ENCODE results near the gene MYO1C.
"Not testable (repeated sequence)": the region's sequence is repeated elsewhere in the genome, so short reads cannot be mapped to it uniquely, and the experiment has no call there.

The MYO1C gene

DNA sequence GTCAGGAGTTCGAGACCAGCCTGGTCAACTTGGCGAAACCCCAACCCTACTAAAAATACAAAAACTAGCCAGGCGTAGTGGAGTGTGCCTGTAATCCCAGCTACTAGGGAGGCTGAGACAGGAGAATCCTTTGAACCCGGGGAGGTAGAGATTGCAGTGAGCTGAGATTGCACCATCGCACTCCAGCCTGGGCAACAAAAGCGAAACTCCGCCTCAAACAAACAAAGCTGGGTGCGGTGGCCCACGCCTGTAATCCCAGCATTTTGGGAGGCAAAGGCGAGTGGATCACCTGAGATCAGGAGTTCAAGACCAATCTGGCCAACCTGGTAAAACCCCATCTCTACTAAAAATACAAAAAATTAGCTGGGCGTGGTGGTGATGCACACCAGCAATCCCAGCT lies 38.8 kb downstream of the MYO1C start:
- not testable (repeated sequence) for H3K4me1 ChIP-seq (ENCODE audit: insufficient read depth, low read length); H3K4me3 ChIP-seq (ENCODE audit: low read length); H3K27ac ChIP-seq (ENCODE audit: low read length); H3K27me3 ChIP-seq (ENCODE audit: insufficient read depth, low read length); H3K9me3 ChIP-seq (ENCODE audit: insufficient read depth, low read depth, low read length); H3K9ac ChIP-seq (ENCODE audit: low read depth, low read length)
- H3K36me3 ChIP-seq (ENCODE audit: insufficient read depth, low read depth, low read length), result peaks cover 15% of the 10 kb centered on the region

DNA sequence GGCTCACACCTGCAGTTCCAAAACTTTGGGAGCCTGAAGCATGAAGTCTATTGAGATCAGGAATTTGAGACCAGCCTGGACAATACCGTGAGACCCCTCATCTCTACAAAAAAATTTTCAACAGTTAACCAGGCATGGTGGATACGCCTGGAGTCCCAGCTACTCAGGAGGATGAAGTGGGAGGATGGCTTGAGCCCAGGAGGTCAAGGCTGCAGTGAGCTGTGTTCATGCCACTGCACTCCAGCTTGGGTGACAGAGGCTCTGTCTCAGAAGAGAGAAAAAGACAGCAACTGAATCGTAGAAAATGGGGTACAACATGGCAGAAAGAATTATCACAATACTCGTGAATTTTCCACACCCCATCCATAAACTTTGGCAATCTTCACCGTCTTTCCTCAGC lies 39.6 kb downstream of the MYO1C start:
- peaks cover 5% of the 10 kb centered on the region; the same call in 1 of the 2 replicates for H3K4me1 ChIP-seq (ENCODE audit: insufficient read depth, low read length)

DNA sequence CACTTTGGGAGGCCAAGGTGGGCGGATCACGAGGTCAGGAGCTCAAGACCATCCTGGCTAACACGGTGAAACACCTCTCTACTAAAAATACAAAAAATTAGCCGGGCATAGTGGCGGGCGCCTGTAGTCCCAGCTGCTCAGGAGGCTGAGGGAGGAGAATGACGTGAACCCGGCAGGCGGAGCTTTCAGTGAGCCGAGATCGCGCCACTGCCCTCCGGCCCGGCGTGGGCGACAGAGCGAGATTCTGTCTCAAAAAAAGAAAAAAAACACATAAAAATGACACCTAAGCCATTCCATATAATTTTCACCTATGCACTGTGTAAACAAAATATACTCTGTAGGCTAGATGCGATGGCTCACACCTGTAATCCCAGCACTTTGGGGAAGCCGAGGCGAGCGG lies 42.2 kb downstream of the MYO1C start:
- H3K27ac ChIP-seq (ENCODE audit: low read length); H3K9me3 ChIP-seq (ENCODE audit: insufficient read depth, low read depth, low read length); H3K9ac ChIP-seq (ENCODE audit: low read depth, low read length); H3K27me3 ChIP-seq (ENCODE audit: insufficient read depth, low read length); H3K4me1 ChIP-seq (ENCODE audit: insufficient read depth, low read length); H3K4me3 ChIP-seq (ENCODE audit: low read length): not testable (repeated sequence)
- peaks cover 18% of the 10 kb centered on the region for H3K36me3 ChIP-seq (ENCODE audit: insufficient read depth, low read depth, low read length)

More for the DNA sequence above, 39.6 kb downstream of the MYO1C start:
- Histone ChIP-seq H3K9ac (ENCODE audit: low read depth, low read length) (no peak overlapping the region), H3K27ac (ENCODE audit: low read length) (no peak overlapping the region), H3K4me3 (ENCODE audit: low read length) (no peak overlapping the region), H3K27me3 (ENCODE audit: insufficient read depth, low read length) (no peaks in the 10 kb centered on the region; the same call in 1 of the 2 replicates), H3K36me3 (ENCODE audit: insufficient read depth, low read depth, low read length) (peaks cover 15% of the 10 kb centered on the region), H3K9me3 (ENCODE audit: insufficient read depth, low read depth, low read length) (no peaks in the 10 kb centered on the region)

DNA sequence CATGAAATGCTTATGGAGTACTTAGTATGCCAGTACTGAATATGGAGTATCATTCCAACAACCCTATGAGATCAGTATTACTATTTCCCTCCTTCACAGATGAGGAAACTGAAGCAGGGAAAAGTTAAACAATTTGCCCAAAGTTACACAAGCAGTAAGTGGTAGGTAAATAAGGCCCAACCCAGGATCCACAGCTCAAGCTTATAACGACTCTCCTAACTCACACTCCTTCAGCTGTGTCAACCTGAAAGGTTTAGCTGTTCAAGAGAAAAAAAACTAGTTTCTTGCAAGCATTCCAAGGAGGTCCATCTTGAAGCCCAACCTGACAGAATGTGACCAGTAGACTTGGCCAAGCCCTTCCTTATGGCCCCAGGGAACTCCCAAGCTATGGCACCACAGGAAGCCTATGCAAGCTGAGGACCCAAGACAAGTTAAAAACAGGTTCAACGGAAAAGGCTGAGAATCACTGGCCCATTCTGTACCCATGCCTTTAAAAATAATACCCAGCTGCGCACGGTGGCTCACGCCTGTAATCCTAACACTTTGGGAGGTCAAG lies 43.0 kb downstream of the MYO1C start:
- no peaks in the 10 kb centered on the region for H3K9me3 ChIP-seq (ENCODE audit: insufficient read depth, low read depth, low read length)
- H3K27ac ChIP-seq (ENCODE audit: low read length), result no peak overlapping the region
- H3K9ac ChIP-seq (ENCODE audit: low read depth, low read length), result no peak overlapping the region
- H3K36me3 ChIP-seq (ENCODE audit: insufficient read depth, low read depth, low read length), result peaks cover 18% of the 10 kb centered on the region
- H3K27me3 ChIP-seq (ENCODE audit: insufficient read depth, low read length), result no peaks in the 10 kb centered on the region
- no peak overlapping the region for H3K4me3 ChIP-seq (ENCODE audit: low read length)
- H3K4me1 ChIP-seq (ENCODE audit: insufficient read depth, low read length), result peaks cover 1% of the 10 kb centered on the region; the same call in 1 of the 2 replicates

DNA sequence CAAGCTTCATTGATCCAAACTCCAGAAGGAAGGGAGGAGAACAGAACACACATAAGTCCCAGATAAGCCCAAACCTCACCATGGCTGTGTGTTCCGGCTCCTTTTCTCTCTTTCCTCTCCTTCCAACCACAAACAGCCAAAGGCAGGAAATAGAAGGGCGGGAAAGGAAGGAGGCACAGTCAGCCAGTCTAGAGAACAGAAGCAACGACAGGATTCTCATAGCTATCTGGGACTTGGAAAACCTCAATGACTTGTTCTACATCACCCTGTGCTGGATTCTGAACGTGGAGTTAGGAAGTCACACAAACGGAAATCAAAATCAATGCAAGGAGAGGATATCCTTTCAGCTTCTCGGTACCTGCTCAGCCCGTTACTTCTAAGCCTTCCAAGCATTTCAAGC lies 45.4 kb downstream of the MYO1C start:
- no peaks in the 10 kb centered on the region for H3K27me3 ChIP-seq (ENCODE audit: insufficient read depth, low read length)
- no peaks in the 10 kb centered on the region for H3K9me3 ChIP-seq (ENCODE audit: insufficient read depth, low read depth, low read length)
- no peak overlapping the region for H3K4me3 ChIP-seq (ENCODE audit: low read length)
- no peak overlapping the region for H3K27ac ChIP-seq (ENCODE audit: low read length)
- H3K9ac ChIP-seq (ENCODE audit: low read depth, low read length), result no peak overlapping the region
- H3K36me3 ChIP-seq (ENCODE audit: insufficient read depth, low read depth, low read length), result peaks cover 6% of the 10 kb centered on the region; the same call in 1 of the 2 replicates
- H3K4me1 ChIP-seq (ENCODE audit: insufficient read depth, low read length), result no peaks in the 10 kb centered on the region

DNA sequence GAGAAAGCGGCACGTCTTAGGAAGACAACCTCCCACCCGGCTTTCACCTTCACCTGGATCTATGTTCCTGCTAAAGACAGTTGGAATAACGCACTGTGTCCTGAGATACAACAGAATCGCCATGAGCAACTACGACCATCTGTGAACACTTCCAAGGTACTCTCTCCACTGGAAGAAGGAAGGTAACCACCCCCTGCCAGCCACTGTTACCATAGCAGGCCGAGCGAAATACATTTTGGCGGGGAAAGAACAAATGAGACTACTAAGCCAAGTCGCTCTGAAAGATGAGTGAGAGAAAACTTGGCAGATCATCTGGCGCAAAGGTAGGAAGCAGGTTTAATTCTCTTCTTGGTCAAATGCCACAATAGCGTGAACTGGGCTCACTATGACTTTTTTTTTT lies 46.3 kb downstream of the MYO1C start:
- no peaks in the 10 kb centered on the region for H3K27me3 ChIP-seq (ENCODE audit: insufficient read depth, low read length)
- no peak overlapping the region for H3K27ac ChIP-seq (ENCODE audit: low read length)
- H3K4me3 ChIP-seq (ENCODE audit: low read length), result no peak overlapping the region
- H3K4me1 ChIP-seq (ENCODE audit: insufficient read depth, low read length), result no peaks in the 10 kb centered on the region
- no peaks in the 10 kb centered on the region for H3K9me3 ChIP-seq (ENCODE audit: insufficient read depth, low read depth, low read length)
- 0 out of 2 replicates have a peak, but pooled peaks cover 3% of the 10 kb centered on the region for H3K36me3 ChIP-seq (ENCODE audit: insufficient read depth, low read depth, low read length)
- no peak overlapping the region for H3K9ac ChIP-seq (ENCODE audit: low read depth, low read length)

DNA sequence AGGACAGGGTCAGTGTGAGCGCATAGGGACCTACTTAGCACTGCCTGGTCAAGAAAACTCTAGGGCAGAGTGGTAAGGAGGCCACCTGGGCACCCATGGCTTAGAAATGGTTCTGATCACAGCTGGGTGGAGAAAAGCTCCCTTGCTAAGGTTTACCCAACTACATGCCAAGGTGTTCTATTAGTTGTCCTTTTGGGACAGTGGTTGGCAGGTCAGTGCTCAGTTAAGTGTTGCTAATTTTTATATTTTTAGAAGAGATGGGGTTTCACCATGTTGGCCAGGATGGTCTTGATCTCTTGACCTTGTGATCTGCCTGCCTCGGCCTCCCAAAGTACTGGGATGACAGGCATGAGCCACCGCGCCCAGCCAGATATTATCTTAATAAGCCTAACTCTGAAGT lies 46.8 kb downstream of the MYO1C start:
- not testable (repeated sequence) for H3K4me1 ChIP-seq (ENCODE audit: insufficient read depth, low read length)

DNA sequence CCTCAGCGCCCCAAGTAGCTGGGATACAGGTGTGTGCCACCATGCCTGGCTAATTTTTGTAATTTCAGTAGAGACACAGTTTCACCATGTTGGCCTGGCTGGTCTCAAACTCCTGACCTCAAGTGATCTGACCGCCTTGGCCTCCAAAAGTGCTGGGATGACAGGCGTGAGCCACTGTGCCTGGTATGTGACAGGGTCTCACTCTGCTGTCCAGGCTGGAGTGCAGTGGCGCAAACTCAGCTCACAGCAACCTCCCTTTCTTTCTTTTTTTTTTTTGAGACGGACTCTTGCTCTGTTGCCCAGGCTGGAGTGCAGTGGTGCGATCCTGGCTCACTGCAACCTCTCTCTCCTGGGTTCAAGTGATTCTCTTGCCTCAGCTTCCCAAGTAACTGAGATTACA lies 49.8 kb downstream of the MYO1C start:
- H3K27ac ChIP-seq (ENCODE audit: low read length); H3K9ac ChIP-seq (ENCODE audit: low read depth, low read length); H3K36me3 ChIP-seq (ENCODE audit: insufficient read depth, low read depth, low read length); H3K4me3 ChIP-seq (ENCODE audit: low read length); H3K27me3 ChIP-seq (ENCODE audit: insufficient read depth, low read length); H3K9me3 ChIP-seq (ENCODE audit: insufficient read depth, low read depth, low read length); H3K4me1 ChIP-seq (ENCODE audit: insufficient read depth, low read length): not testable (repeated sequence)

More for the DNA sequence above, 46.8 kb downstream of the MYO1C start:
- not testable (repeated sequence) for H3K9me3 ChIP-seq (ENCODE audit: insufficient read depth, low read depth, low read length); H3K27me3 ChIP-seq (ENCODE audit: insufficient read depth, low read length); H3K9ac ChIP-seq (ENCODE audit: low read depth, low read length); H3K4me3 ChIP-seq (ENCODE audit: low read length); H3K36me3 ChIP-seq (ENCODE audit: insufficient read depth, low read depth, low read length); H3K27ac ChIP-seq (ENCODE audit: low read length)

DNA sequence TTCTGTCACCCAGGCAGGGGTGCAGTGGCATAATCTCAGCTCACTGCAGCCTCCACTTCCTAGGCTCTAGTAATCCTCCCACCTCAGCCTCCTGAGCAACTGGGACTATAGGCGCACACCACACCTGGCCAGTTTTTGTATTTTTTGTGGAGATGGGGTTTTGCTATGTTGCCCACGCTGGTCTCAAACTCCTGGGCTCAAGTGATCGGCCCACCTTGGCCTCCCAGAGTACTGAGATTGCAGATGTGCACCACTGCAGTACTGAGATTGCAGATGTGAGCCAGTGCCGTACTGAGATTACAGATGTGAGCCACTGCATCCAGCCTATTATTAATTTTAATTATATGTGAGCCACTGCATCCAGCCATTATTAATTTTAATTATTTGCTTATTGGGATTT lies 50.3 kb downstream of the MYO1C start:
- Histone ChIP-seq H3K4me1 (ENCODE audit: insufficient read depth, low read length) (no peaks in the 10 kb centered on the region), H3K36me3 (ENCODE audit: insufficient read depth, low read depth, low read length) (peaks cover 12% of the 10 kb centered on the region), H3K9ac (ENCODE audit: low read depth, low read length) (no peak overlapping the region), H3K4me3 (ENCODE audit: low read length) (no peak overlapping the region), H3K27me3 (ENCODE audit: insufficient read depth, low read length) (no peaks in the 10 kb centered on the region), H3K27ac (ENCODE audit: low read length) (no peak overlapping the region), H3K9me3 (ENCODE audit: insufficient read depth, low read depth, low read length) (no peaks in the 10 kb centered on the region)

DNA sequence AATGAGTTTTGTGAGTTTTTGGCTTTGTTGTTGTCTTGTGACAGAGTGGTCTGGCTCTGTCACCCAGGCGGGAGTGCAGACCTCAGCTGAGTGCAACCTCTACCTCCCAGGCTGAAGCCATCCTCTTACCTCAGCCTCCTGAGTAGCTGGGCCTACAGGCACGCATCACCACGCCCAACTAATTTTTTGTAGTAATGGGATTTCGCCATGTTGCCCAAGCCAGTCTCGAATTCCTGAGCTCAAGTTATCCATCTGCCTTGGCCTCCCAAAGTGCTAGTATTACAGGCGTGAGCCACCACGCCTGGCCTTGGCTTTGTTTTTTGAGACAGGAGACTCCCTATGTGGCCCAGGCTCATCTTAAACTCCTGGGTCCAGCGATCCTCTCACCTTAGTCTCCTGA lies 51.6 kb downstream of the MYO1C start:
- H3K9ac ChIP-seq (ENCODE audit: low read depth, low read length), result no peak overlapping the region
- peaks cover 22% of the 10 kb centered on the region for H3K36me3 ChIP-seq (ENCODE audit: insufficient read depth, low read depth, low read length)
- no peak overlapping the region for H3K4me3 ChIP-seq (ENCODE audit: low read length)
- H3K4me1 ChIP-seq (ENCODE audit: insufficient read depth, low read length), result no peaks in the 10 kb centered on the region
- no peaks in the 10 kb centered on the region for H3K9me3 ChIP-seq (ENCODE audit: insufficient read depth, low read depth, low read length)
- H3K27me3 ChIP-seq (ENCODE audit: insufficient read depth, low read length), result no peaks in the 10 kb centered on the region
- H3K27ac ChIP-seq (ENCODE audit: low read length), result no peak overlapping the region

DNA sequence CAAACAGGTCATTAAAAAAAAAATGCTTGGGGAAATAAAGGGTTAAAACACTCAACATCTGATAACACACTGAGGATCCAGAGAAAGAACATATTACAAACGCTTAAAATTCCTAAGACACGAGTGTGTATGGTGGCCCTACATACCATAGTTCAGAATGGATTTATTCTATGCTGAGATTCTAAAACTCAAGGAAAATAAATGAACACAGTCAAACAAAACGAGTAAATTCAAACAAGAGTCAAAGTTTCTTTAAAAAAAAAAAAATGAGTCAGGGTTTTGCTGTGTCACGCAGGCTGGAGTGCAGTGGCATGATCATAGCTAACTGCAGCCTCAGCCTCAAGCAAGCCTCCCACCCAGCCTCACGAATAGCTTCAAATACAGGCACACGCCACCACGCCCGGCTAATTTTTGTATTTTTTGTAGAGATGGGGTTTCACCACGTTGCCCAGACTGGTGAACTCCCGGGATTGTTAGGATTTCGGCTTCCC lies 53.8 kb downstream of the MYO1C start:
- Histone ChIP-seq H3K4me1 (ENCODE audit: insufficient read depth, low read length) (no peaks in the 10 kb centered on the region), H3K4me3 (ENCODE audit: low read length) (no peak overlapping the region), H3K27me3 (ENCODE audit: insufficient read depth, low read length) (no peaks in the 10 kb centered on the region), H3K27ac (ENCODE audit: low read length) (no peak overlapping the region), H3K9ac (ENCODE audit: low read depth, low read length) (no peak overlapping the region), H3K36me3 (ENCODE audit: insufficient read depth, low read depth, low read length) (peaks cover 44% of the 10 kb centered on the region), H3K9me3 (ENCODE audit: insufficient read depth, low read depth, low read length) (no peaks in the 10 kb centered on the region)

DNA sequence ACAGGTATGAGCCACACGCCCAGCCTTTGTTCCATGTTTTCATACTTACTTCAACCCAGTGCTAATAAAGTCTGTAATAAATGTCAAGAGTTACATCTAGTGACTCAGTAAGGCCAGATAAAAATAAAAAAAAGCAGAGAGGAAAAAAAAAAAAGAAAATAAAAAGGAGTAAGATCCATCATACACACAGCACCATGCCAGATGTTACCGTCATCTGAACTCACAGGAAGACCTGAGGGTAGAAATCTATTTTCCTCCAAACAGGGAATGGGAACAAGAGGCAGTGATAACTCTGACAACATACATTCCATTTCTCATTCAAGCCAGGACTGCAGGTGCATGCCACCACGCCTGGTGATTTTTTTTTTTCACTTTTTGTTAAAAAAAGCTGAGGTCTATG lies 57.2 kb downstream of the MYO1C start:
- H3K4me3 ChIP-seq (ENCODE audit: low read length), result no peak overlapping the region
- H3K36me3 ChIP-seq (ENCODE audit: insufficient read depth, low read depth, low read length), result peaks cover 54% of the 10 kb centered on the region

More for the DNA sequence above, 57.2 kb downstream of the MYO1C start:
- H3K27ac ChIP-seq (ENCODE audit: low read length), result no peak overlapping the region
- H3K4me1 ChIP-seq (ENCODE audit: insufficient read depth, low read length), result no peaks in the 10 kb centered on the region
- no peak overlapping the region for H3K9ac ChIP-seq (ENCODE audit: low read depth, low read length)
- no peaks in the 10 kb centered on the region for H3K27me3 ChIP-seq (ENCODE audit: insufficient read depth, low read length)
- H3K9me3 ChIP-seq (ENCODE audit: insufficient read depth, low read depth, low read length), result no peaks in the 10 kb centered on the region

All from iPS-20b (cell line).